Thoracic aorta (tissue), 2 donors: ENCODE results near the gene FOXC1. TPM values are rescaled to one million over a fixed set of nuclear protein-coding genes. Genes with fewer than 3 reads are reported as not detected.

Experiments used
- ATAC-seq: fragments of 150-250 bp; one replicate; pipeline ENCODE4 v1.8.0; 2017; ENCODE audit warnings: low read depth; ENCODE audit not compliant: insufficient number of reproducible peaks, low FRiP score
- DNase-seq: peaks from one replicate; pipeline ENCODE4 v3.0.0-alpha.2; 2020; ENCODE audit warnings: low spot score
- H3K27ac ChIP-seq, 2 donors: fragments of 200-600 bp; sonication (generic); 1 replicate in 1 of 2; 2 replicates in 1 of 2; pipeline ENCODE4 v1.5.1; 2016; ENCODE audit warnings: mild to moderate bottlenecking in 2 of 2, moderate library complexity in 2 of 2
- H3K27me3 ChIP-seq: fragments of 200-600 bp; sonication (generic); replicated peaks from 2 replicates; pipeline ENCODE4 v1.6.0; 2016; ENCODE audit warnings: mild to moderate bottlenecking; ENCODE audit not compliant: insufficient read depth
- H3K36me3 ChIP-seq: fragments of 200-600 bp; sonication (generic); one replicate; pipeline ENCODE4 v1.5.1; 2016
- H3K4me1 ChIP-seq, 2 donors: fragments of 200-600 bp; sonication (generic); 1 replicate in 1 of 2; 2 replicates in 1 of 2; pipeline versions ENCODE4 v1.5.1 to v1.6.0; 2016; ENCODE audit warnings: low read depth in 2 of 2, mild to moderate bottlenecking in 1 of 2; ENCODE audit not compliant: control insufficient read depth in 1 of 2
- H3K4me3 ChIP-seq: fragments of 200-600 bp; sonication (generic); 2 replicates; pipeline ENCODE4 v1.5.1; 2016; ENCODE audit warnings: mild to moderate bottlenecking
- H3K9me3 ChIP-seq: fragments of 200-600 bp; sonication (generic); 2 replicates; pipeline ENCODE4 v1.5.1; 2016
- total RNA-seq, 2 donors: library from RNA; depleted of rRNA; stranded (reverse); fragments of >200 nt; gene quantifications; one replicate each; pipeline versions ENCODE4 v1.1.0 to v1.2.3, GENCODE V29; 2016
- TF ChIP-seq, protein P1 (sequence below): fragments of 200-600 bp; sonication (generic); IDR thresholded peaks from one replicate; pipeline ENCODE4 v1.5.1; 2019; ENCODE audit warnings: antibody characterized with exemption

Gene FOXC1
- total RNA-seq, result 100 to 1,000 TPM; 103 to 109 TPM

DNA sequence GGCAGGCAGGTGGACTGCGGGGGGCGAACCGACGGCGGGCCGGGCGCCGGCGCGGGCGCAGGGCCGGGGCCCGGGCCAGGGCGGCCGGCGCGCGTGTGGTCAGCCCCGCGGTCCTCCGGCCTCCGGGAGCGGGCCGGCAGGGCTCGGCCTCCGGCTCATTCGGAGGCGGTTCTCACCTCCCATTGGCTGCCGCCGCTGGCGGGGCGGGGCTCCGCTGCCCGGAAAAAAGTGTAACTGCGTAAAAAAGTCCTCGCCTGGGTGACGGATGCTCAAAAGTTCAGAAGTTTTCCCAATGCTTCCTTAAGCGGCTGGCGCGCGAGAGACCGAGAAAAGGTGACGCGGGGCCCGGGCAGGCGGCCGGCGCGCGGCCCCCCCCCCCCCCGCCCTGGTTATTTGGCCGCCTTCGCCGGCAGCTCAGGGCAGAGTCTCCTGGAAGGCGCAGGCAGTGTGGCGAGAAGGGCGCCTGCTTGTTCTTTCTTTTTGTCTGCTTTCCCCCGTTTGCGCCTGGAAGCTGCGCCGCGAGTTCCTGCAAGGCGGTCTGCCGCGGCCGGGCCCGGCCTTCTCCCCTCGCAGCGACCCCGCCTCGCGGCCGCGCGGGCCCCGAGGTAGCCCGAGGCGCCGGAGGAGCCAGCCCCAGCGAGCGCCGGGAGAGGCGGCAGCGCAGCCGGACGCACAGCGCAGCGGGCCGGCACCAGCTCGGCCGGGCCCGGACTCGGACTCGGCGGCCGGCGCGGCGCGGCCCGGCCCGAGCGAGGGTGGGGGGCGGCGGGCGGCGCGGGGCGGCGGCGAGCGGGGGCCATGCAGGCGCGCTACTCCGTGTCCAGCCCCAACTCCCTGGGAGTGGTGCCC, at the start of gene FOXC1:
Gene FOXC1, plus strand, starts transcription at position 268 of the 849 bp plus-strand sequence. Its CDS starts 531 bp downstream, at position 799.
- DNase-seq, result peak; percentile 60
- Histone ChIP-seq H3K27ac (peak within 1 kb of the TSS; percentile 98), H3K27me3 (no peaks in the 10 kb centered on the region), H3K36me3 (peaks cover 26% of the 10 kb centered on the region), H3K4me3 (peak within 1 kb of the TSS; percentile 88), H3K4me1 (peaks cover 0 to 5% of the 10 kb centered on the region in 2 donors), H3K9me3 (no peaks in the 10 kb centered on the region)
- ATAC-seq, result peak; percentile 48
- TF ChIP-seq, protein P1, sequence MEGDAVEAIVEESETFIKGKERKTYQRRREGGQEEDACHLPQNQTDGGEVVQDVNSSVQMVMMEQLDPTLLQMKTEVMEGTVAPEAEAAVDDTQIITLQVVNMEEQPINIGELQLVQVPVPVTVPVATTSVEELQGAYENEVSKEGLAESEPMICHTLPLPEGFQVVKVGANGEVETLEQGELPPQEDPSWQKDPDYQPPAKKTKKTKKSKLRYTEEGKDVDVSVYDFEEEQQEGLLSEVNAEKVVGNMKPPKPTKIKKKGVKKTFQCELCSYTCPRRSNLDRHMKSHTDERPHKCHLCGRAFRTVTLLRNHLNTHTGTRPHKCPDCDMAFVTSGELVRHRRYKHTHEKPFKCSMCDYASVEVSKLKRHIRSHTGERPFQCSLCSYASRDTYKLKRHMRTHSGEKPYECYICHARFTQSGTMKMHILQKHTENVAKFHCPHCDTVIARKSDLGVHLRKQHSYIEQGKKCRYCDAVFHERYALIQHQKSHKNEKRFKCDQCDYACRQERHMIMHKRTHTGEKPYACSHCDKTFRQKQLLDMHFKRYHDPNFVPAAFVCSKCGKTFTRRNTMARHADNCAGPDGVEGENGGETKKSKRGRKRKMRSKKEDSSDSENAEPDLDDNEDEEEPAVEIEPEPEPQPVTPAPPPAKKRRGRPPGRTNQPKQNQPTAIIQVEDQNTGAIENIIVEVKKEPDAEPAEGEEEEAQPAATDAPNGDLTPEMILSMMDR, result no peak

DNA sequence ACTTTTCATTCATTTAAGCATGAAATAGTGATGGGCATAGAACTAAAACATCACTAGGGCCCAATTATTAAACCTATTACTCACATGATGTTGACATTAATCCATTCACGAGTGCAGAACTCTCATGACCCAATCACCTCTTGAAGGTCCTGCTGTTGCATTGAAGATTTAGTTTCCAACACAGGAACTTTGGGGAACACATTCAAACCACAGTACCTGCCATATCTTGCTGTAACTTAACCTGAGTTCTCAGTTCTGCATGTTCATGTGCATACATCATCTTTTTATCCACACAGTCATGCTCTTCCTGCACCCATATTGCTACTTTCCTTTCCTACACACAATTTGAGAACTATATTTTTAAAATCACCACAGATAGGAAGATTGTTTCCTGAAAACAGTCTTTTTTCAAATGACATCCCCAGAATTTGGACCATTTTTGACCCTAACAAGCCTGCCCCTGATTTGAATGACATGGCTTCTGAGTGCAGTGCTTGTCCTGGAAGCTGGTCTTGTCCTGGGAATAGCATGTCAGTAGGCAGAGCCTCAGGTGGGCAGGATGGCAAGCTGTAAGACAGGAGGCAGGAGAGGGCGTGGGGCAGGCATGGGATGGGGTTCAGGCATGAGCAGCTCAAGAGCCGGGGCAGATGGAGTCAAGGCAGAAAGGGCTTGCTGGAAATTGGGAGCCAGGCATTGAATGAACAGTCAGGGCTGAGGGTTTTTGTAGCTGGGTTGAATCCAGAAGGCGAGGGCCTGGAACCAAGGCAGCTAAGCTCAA, 49.2 kb upstream of the FOXC1 start:
- no peak for ATAC-seq
- Histone ChIP-seq H3K36me3 (no peaks in the 10 kb centered on the region), H3K27me3 (no peaks in the 10 kb centered on the region), H3K4me1 (no peaks in the 10 kb centered on the region), H3K9me3 (no peaks in the 10 kb centered on the region), H3K27ac (no peak overlapping the region), H3K4me3 (no peak overlapping the region)
- no peak for DNase-seq
- TF ChIP-seq, protein P1, result no peak

DNA sequence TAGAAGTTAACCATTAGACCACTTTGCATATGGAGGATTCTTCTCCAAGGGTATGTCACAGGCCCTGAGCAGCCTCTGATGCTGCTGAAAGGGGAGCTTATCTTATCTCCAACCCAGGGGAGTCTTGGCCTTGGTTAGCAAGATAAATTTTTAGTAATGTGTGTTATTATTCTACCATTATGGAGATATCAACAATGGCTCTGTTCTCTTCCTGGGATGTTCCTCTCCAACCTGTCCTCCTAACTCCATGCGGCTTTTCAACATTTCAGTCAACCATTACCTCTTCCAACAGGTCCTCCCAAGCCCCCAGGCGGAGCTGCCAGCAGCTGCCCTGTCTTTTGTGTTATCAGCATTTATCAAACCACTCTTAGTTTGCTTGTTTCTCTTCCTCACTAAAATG, 48.4 kb upstream of the FOXC1 start:
- ATAC-seq (no peak), DNase-seq (no peak)
- TF ChIP-seq, protein P1, result no peak
- no peaks in the 10 kb centered on the region for H3K4me1 ChIP-seq
- H3K4me3 ChIP-seq, result no peak overlapping the region
- H3K27me3 ChIP-seq, result no peaks in the 10 kb centered on the region
- H3K9me3 ChIP-seq, result no peaks in the 10 kb centered on the region
- H3K27ac ChIP-seq, result no peak overlapping the region
- no peaks in the 10 kb centered on the region for H3K36me3 ChIP-seq

DNA sequence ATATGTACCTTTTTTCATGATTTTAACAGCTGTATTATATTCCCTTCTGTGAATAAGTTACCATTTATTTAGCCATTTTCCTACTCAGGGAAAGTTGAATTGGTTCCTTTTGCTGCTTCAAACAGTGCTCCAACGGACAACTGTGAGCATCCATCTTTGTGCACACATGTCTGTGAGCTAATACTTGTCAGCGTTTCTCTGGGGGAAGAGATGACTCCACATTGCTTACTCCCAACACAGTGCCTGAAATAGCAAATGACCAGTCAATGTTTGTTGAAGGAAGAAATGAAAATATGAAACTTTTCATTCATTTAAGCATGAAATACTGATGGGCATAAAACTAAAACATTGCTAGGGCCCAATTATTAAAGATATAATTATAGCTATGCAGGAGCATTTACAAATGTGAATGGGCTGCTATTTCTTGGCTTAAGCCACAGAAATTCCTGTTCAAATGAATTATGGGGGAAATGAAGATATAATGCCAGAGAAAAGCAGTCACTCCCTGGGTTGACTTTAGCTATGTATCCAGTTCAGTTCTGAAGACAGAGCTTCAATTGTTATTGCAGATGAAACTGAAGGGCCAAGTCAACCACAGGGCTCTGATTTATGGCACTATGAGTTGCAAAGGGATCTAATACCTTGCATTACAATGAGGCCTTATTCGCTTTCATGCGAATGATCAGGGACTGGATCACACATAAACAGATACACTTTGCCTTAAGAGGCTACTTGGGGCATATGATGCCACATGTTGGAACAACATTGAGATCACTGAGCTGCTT, 47.4 kb upstream of the FOXC1 start:
- no peak overlapping the region for H3K27ac ChIP-seq
- no peaks in the 10 kb centered on the region for H3K4me1 ChIP-seq
- H3K4me3 ChIP-seq, result no peak overlapping the region
- H3K9me3 ChIP-seq, result no peaks in the 10 kb centered on the region
- ATAC-seq (no peak), DNase-seq (no peak)
- no peaks in the 10 kb centered on the region for H3K36me3 ChIP-seq
- no peaks in the 10 kb centered on the region for H3K27me3 ChIP-seq
- TF ChIP-seq, protein P1, result no peak
